ENCODE data around the gene MIEF1.
A peak's percentile ranks its signal among the peaks of the same experiment; 100 is the strongest.

The MIEF1 gene

GRCh38 chr22:39502109-39502788 is at the start of gene MIEF1:
MIEF1 (plus strand) TSS chr22:39502290; CDS start chr22:39511295, 9,005 bp downstream.
- DNase-seq (ENCODE audit: low read depth): peak; percentile 94

- no peak for DNase-seq (ENCODE audit: low read depth)
Measured at GRCh38 chr22:39452740-39453040, 49.4 kb upstream of the MIEF1 start.

- no peak for DNase-seq (ENCODE audit: low read depth)
Measured at GRCh38 chr22:39453765-39454378, 48.2 kb upstream of the MIEF1 start.

GRCh38 chr22:39454385-39454871 is 47.7 kb upstream of the MIEF1 start:
- DNase-seq (ENCODE audit: low read depth): no peak

GRCh38 chr22:39456522-39457197 is 45.4 kb upstream of the MIEF1 start, which contains the start of gene MGAT3:
MGAT3 (plus strand) TSS chr22:39457012; CDS start chr22:39487348, 30,336 bp downstream.
- DNase-seq (ENCODE audit: low read depth): no peak

- no peak for DNase-seq (ENCODE audit: low read depth)
Measured at GRCh38 chr22:39457198-39457555, 44.9 kb upstream of the MIEF1 start.

- DNase-seq (ENCODE audit: low read depth): no peak
Measured at GRCh38 chr22:39457556-39458443, 44.3 kb upstream of the MIEF1 start.

- no peak for DNase-seq (ENCODE audit: low read depth)
Measured at GRCh38 chr22:39458444-39459083, 43.5 kb upstream of the MIEF1 start.

GRCh38 chr22:39459681-39460080 is 42.4 kb upstream of the MIEF1 start:
- DNase-seq (ENCODE audit: low read depth): no peak

GRCh38 chr22:39462443-39463221 is 39.5 kb upstream of the MIEF1 start:
- no peak for DNase-seq (ENCODE audit: low read depth)

- no peak for DNase-seq (ENCODE audit: low read depth)
Measured at GRCh38 chr22:39463277-39463676, 38.8 kb upstream of the MIEF1 start.

- no peak for DNase-seq (ENCODE audit: low read depth)
Measured at GRCh38 chr22:39463931-39464390, 38.1 kb upstream of the MIEF1 start.

GRCh38 chr22:39466228-39467006 is 35.7 kb upstream of the MIEF1 start:
- no peak for DNase-seq (ENCODE audit: low read depth)

GRCh38 chr22:39467390-39467895 is 34.6 kb upstream of the MIEF1 start:
- DNase-seq (ENCODE audit: low read depth): no peak

GRCh38 chr22:39468487-39469325 is 33.4 kb upstream of the MIEF1 start:
- no peak for DNase-seq (ENCODE audit: low read depth)

- no peak for DNase-seq (ENCODE audit: low read depth)
Measured at GRCh38 chr22:39469326-39469680, 32.8 kb upstream of the MIEF1 start.

- no peak for DNase-seq (ENCODE audit: low read depth)
Measured at GRCh38 chr22:39469681-39470450, 32.2 kb upstream of the MIEF1 start.
